Endodermal cell (in vitro differentiated cells): ENCODE measurements around the gene CUEDC1. TPM values are rescaled to one million over a fixed set of nuclear protein-coding genes. Genes with fewer than 3 reads are reported as not detected.

Source experiments
- DNase-seq: peaks from one replicate; pipeline ENCODE4 v3.0.0-alpha.2; 2017
- H3K27ac ChIP-seq: 2 replicates; pipeline ENCODE4 v1.5.1; 2013; ENCODE audit warnings: mild to moderate bottlenecking, low read depth, low read length, moderate library complexity
- H3K27me3 ChIP-seq: 2 replicates; pipeline ENCODE4 v1.6.1; 2013; ENCODE audit warnings: mild to moderate bottlenecking, low read length, moderate library complexity; ENCODE audit not compliant: insufficient read depth, control insufficient read depth, poor library complexity, severe bottlenecking
- H3K36me3 ChIP-seq: 2 replicates; pipeline ENCODE4 v1.7.0; 2013; ENCODE audit warnings: mild to moderate bottlenecking, low read length, moderate library complexity; ENCODE audit not compliant: control insufficient read depth, insufficient read depth
- H3K4me1 ChIP-seq: one replicate; pipeline ENCODE4 v1.7.0; 2013; ENCODE audit warnings: low read length; ENCODE audit not compliant: control insufficient read depth, insufficient read depth
- H3K4me3 ChIP-seq: 2 replicates; pipeline ENCODE4 v1.5.1; 2013; ENCODE audit warnings: mild to moderate bottlenecking, low read length, moderate library complexity
- H3K9ac ChIP-seq: 2 replicates; pipeline ENCODE4 v1.6.1; 2013; ENCODE audit warnings: mild to moderate bottlenecking, low read length, moderate library complexity; ENCODE audit not compliant: poor library complexity, severe bottlenecking; ENCODE audit errors: extremely low read depth
- H3K9me3 ChIP-seq: 2 replicates; pipeline ENCODE4 v1.6.1; 2013; ENCODE audit warnings: mild to moderate bottlenecking, low read length, moderate library complexity; ENCODE audit not compliant: control insufficient read depth
- H3K27ac Mint-ChIP-seq: 2 replicates; pipeline ENCODE4 v1.8.0; 2020; ENCODE audit warnings: mixed read lengths
- H3K27me3 Mint-ChIP-seq: 2 replicates; pipeline ENCODE4 v1.8.0; 2021; ENCODE audit warnings: mild to moderate bottlenecking, mixed read lengths; ENCODE audit not compliant: insufficient read depth
- H3K36me3 Mint-ChIP-seq: 2 replicates; pipeline ENCODE4 v1.8.0; 2020; ENCODE audit warnings: low read depth, mixed read lengths
- H3K4me1 Mint-ChIP-seq: 2 replicates; pipeline ENCODE4 v1.8.0; 2020; ENCODE audit warnings: mixed read lengths
- H3K4me3 Mint-ChIP-seq: 2 replicates; pipeline ENCODE4 v1.8.0; 2020; ENCODE audit warnings: mild to moderate bottlenecking, moderate library complexity, mixed read lengths
- H3K9me3 Mint-ChIP-seq: 2 replicates; pipeline ENCODE4 v1.8.0; 2020; ENCODE audit warnings: mild to moderate bottlenecking, mixed read lengths
- CTCF ChIP-seq: fragments of 200-600 bp; sonication (generic); conservative IDR thresholded peaks from 2 replicates; pipeline ENCODE4 v1.5.0; 2021; ENCODE audit warnings: antibody characterized with exemption, mild to moderate bottlenecking
- WGBS, 2 experiments: methylation state at CpG; one replicate each; pipeline versions ENCODE4 v1.1.5 to v1.1.7; 2013; ENCODE audit warnings: missing lambda C conversion rate in 2 of 2, mixed read lengths in 1 of 2; ENCODE audit not compliant: insufficient coverage in 1 of 2, insufficient read length in 1 of 2; 5-methylcytosine and 5-hydroxymethylcytosine counted together
- total RNA-seq, 2 donors: library from RNA; stranded (reverse); fragmentation: NEBNext Ultra II Directional in 1 of 2; extraction: Animal tissue kit (Norgen Biotek cat#: 25700) in 1 of 2; gene quantifications; 2 replicates in 1 of 2; 3 replicates in 1 of 2; pipeline ENCODE4 v1.2.1, GENCODE V29; 2021

Gene CUEDC1
- total RNA-seq, 2 donors from 2014 or later = 11.0 to 18.7 TPM

DNA sequence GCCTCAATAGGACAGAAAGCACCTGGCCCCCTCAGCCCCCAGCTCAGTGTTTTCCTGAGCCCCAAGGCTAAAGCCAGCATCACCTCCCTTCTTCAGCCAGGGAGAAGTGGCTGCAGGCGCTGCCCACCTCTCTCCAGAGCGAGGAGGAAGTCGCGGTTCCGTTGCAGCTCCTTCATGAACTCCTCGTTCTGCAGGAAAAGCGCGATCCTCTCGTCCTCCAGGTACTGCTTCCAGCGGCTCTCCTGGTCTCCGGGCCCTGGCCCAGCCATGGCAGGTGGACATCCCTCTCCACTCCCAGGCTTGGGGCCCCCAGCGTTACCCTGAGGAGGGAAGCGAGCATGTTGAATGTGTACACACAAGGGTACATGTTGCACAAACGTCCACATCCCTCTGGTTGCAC lies 82.7 kb downstream of the CUEDC1 start:
- H3K27me3 Mint-ChIP-seq = peaks cover 56% of the 10 kb centered on the region
- peaks cover 25% of the 10 kb centered on the region for H3K36me3 ChIP-seq
- H3K9me3 ChIP-seq = no peaks in the 10 kb centered on the region
- no peak for TF ChIP-seq CTCF
- H3K9me3 Mint-ChIP-seq = peaks cover 8% of the 10 kb centered on the region
- H3K9ac ChIP-seq = no peak overlapping the region
- H3K4me3 Mint-ChIP-seq = no peak overlapping the region
- no peak overlapping the region for H3K27ac ChIP-seq
- DNase-seq = no peak
- no peaks in the 10 kb centered on the region for H3K27me3 ChIP-seq
- no peak overlapping the region for H3K4me3 ChIP-seq
- H3K4me1 ChIP-seq = peaks cover 37% of the 10 kb centered on the region
- no peak overlapping the region for H3K27ac Mint-ChIP-seq
- WGBS, 2 experiments = 95% methylated on average over 10 to 14 of the region's 14 CpGs
- peaks cover 25% of the 10 kb centered on the region for H3K36me3 Mint-ChIP-seq
- peaks cover 60% of the 10 kb centered on the region for H3K4me1 Mint-ChIP-seq

- Mint-ChIP-seq H3K36me3 (peaks cover 25% of the 10 kb centered on the region), H3K4me3 (no peak overlapping the region), H3K9me3 (peaks cover 8% of the 10 kb centered on the region), H3K4me1 (peaks cover 61% of the 10 kb centered on the region), H3K27ac (no peak overlapping the region), H3K27me3 (peaks cover 60% of the 10 kb centered on the region)
- H3K9ac ChIP-seq = no peak overlapping the region
- no peak for TF ChIP-seq CTCF
- peaks cover 25% of the 10 kb centered on the region for H3K36me3 ChIP-seq
- no peak overlapping the region for H3K27ac ChIP-seq
- H3K27me3 ChIP-seq = no peaks in the 10 kb centered on the region
- 92 to 100% methylated on average over 3 to 8 of the region's 8 CpGs for WGBS, 2 experiments
- peaks cover 37% of the 10 kb centered on the region for H3K4me1 ChIP-seq
- no peak for DNase-seq
- no peaks in the 10 kb centered on the region for H3K9me3 ChIP-seq
- H3K4me3 ChIP-seq = no peak overlapping the region
Measured at GRCh38 chr17:57871863-57872262, 83.3 kb downstream of the CUEDC1 start.

- Histone ChIP-seq H3K9me3 (no peaks in the 10 kb centered on the region), H3K36me3 (peaks cover 27% of the 10 kb centered on the region), H3K27me3 (no peaks in the 10 kb centered on the region), H3K9ac (no peak overlapping the region), H3K4me1 (peaks cover 37% of the 10 kb centered on the region), H3K4me3 (no peak overlapping the region), H3K27ac (no peak overlapping the region)
- no peak overlapping the region for H3K4me3 Mint-ChIP-seq
- H3K27me3 Mint-ChIP-seq = peaks cover 64% of the 10 kb centered on the region
- no peak for DNase-seq
- peaks cover 8% of the 10 kb centered on the region for H3K9me3 Mint-ChIP-seq
- peaks cover 28% of the 10 kb centered on the region for H3K36me3 Mint-ChIP-seq
- WGBS, 2 experiments = 87 to 92% methylated on average over 7 of the region's 7 CpGs
- no peak for TF ChIP-seq CTCF
- peaks cover 55% of the 10 kb centered on the region for H3K4me1 Mint-ChIP-seq
- no peak overlapping the region for H3K27ac Mint-ChIP-seq
Measured at GRCh38 chr17:57871155-57871554, 84.1 kb downstream of the CUEDC1 start.
